ENCODE data around the gene BLCAP. TPM values are rescaled to one million over a fixed set of nuclear protein-coding genes. Genes with fewer than 3 reads are reported as not detected.
A peak's percentile ranks its signal among the peaks of the same experiment; 100 is the strongest.

The BLCAP gene
- total RNA-seq, 1 donor from 2014 or later: 111 TPM

DNA sequence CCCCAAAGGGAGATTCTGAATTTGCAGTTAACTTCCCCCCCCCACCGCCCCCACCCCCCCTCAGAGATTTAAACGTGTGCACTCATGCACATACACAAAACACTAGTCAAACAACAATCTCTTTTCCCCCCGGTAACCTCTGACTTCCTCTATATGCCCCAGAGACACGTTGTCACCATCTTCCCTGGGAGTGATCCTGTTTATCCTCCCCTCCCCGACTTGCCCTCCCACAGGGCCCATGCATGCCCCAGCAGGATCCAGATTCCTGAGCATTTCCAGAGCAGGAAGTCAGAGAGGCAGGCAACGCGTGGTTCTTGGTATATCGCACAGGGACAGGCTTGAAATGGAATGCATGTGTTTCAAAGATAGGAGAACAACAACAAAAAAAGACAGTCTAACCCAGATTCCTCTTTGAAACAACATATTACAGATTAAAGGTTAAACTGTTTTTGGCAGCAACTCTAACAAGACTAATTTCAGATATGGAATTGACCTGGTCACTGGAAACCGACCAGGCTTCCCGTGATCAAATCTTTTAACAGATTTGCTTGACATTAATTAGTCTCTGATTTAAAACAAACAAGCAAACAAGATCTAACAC, 1.3 kb downstream of the BLCAP start:
- peaks cover 27% of the 10 kb centered on the region for H3K4me1 ChIP-seq (ENCODE audit: insufficient read depth, low read length)
- no peak overlapping the region for H2AFZ ChIP-seq (ENCODE audit: low read depth, low read length)
- Mint-ChIP-seq H3K4me3 (ENCODE audit: unreplicated experiment) (peak overlapping the region; percentile 96), H3K27ac (ENCODE audit: unreplicated experiment) (peak overlapping the region; percentile 83), H3K36me3 (ENCODE audit: low read depth, unreplicated experiment) (peaks cover 8% of the 10 kb centered on the region), H3K9me3 (ENCODE audit: unreplicated experiment) (no peaks in the 10 kb centered on the region), H3K4me1 (ENCODE audit: low read depth, unreplicated experiment) (peaks cover 30% of the 10 kb centered on the region), H3K27me3 (ENCODE audit: low read depth, unreplicated experiment) (no peaks in the 10 kb centered on the region)
- peak overlapping the region; percentile 97 for H3K9ac ChIP-seq (ENCODE audit: low read length)
- peak overlapping the region; percentile 44 for H3K27ac ChIP-seq (ENCODE audit: low read depth, low read length)
- H3K36me3 ChIP-seq (ENCODE audit: insufficient read depth, low read length): no peaks in the 10 kb centered on the region
- FAIRE-seq (no peak), DNase-seq (ENCODE audit: low read depth) (peak; percentile 27)
- peaks cover 56% of the 10 kb centered on the region for H4K20me1 ChIP-seq (ENCODE audit: insufficient read depth, low read length)
- no peaks in the 10 kb centered on the region for H3K9me3 ChIP-seq (ENCODE audit: insufficient read depth, low read depth, low read length)
- peak overlapping the region; percentile 96 for H3K4me3 ChIP-seq (ENCODE audit: insufficient read depth, low read depth, low read length)
- peaks cover 64% of the 10 kb centered on the region for H3K79me2 ChIP-seq (ENCODE audit: insufficient read depth, low read length)
- H3K27me3 ChIP-seq (ENCODE audit: insufficient read depth, low read length): no peaks in the 10 kb centered on the region
- no peak for TF ChIP-seq EZH2 (IDR thresholded peaks at IDR 0.05; ENCODE audit: insufficient read depth, low read length)
- TF ChIP-seq, protein P1, sequence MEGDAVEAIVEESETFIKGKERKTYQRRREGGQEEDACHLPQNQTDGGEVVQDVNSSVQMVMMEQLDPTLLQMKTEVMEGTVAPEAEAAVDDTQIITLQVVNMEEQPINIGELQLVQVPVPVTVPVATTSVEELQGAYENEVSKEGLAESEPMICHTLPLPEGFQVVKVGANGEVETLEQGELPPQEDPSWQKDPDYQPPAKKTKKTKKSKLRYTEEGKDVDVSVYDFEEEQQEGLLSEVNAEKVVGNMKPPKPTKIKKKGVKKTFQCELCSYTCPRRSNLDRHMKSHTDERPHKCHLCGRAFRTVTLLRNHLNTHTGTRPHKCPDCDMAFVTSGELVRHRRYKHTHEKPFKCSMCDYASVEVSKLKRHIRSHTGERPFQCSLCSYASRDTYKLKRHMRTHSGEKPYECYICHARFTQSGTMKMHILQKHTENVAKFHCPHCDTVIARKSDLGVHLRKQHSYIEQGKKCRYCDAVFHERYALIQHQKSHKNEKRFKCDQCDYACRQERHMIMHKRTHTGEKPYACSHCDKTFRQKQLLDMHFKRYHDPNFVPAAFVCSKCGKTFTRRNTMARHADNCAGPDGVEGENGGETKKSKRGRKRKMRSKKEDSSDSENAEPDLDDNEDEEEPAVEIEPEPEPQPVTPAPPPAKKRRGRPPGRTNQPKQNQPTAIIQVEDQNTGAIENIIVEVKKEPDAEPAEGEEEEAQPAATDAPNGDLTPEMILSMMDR (IDR thresholded peaks at IDR 0.05; ENCODE audit: insufficient read depth, low read depth, low read length): no peak
- peak overlapping the region; percentile 88 for H3K4me2 ChIP-seq (ENCODE audit: low read length)

DNA sequence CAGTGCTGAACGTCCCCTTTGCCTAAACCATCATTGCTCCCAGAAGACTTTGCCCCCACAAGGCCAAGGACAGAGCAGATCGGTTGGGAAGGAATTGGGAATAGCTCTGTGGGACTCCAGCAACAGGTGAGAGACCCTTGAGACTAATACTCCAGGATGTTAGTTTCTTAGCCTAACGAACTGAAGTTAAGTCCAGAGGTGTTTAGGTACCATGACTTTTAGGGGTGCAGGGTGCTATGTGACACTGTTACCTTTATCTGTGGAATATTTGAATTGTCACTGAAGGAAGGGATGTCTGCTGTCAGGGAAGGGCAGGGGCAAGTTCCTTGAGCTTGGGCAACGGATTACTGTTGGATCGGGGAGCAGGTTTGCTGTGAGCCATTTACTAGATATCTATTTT, 1.9 kb downstream of the BLCAP start:
- Histone ChIP-seq H3K27me3 (ENCODE audit: insufficient read depth, low read length) (no peaks in the 10 kb centered on the region), H4K20me1 (ENCODE audit: insufficient read depth, low read length) (peaks cover 61% of the 10 kb centered on the region), H3K36me3 (ENCODE audit: insufficient read depth, low read length) (no peaks in the 10 kb centered on the region), H3K9me3 (ENCODE audit: insufficient read depth, low read depth, low read length) (no peaks in the 10 kb centered on the region), H3K9ac (ENCODE audit: low read length) (peak overlapping the region; percentile 97), H3K79me2 (ENCODE audit: insufficient read depth, low read length) (peaks cover 69% of the 10 kb centered on the region), H3K27ac (ENCODE audit: low read depth, low read length) (no peak overlapping the region), H3K4me3 (ENCODE audit: insufficient read depth, low read depth, low read length) (peak overlapping the region; percentile 30), H2AFZ (ENCODE audit: low read depth, low read length) (no peak overlapping the region), H3K4me1 (ENCODE audit: insufficient read depth, low read length) (peaks cover 30% of the 10 kb centered on the region), H3K4me2 (ENCODE audit: low read length) (peak overlapping the region; percentile 88)
- Mint-ChIP-seq H3K27ac (ENCODE audit: unreplicated experiment) (peak overlapping the region; percentile 83), H3K9me3 (ENCODE audit: unreplicated experiment) (no peaks in the 10 kb centered on the region), H3K4me1 (ENCODE audit: low read depth, unreplicated experiment) (peaks cover 30% of the 10 kb centered on the region), H3K27me3 (ENCODE audit: low read depth, unreplicated experiment) (no peaks in the 10 kb centered on the region), H3K36me3 (ENCODE audit: low read depth, unreplicated experiment) (peaks cover 10% of the 10 kb centered on the region), H3K4me3 (ENCODE audit: unreplicated experiment) (peak overlapping the region; percentile 96)
- DNase-seq (ENCODE audit: low read depth) (no peak), FAIRE-seq (no peak)
- no peak for TF ChIP-seq EZH2 (IDR thresholded peaks at IDR 0.05; ENCODE audit: insufficient read depth, low read length)
- TF ChIP-seq, protein P1 (IDR thresholded peaks at IDR 0.05; ENCODE audit: insufficient read depth, low read depth, low read length): no peak

Data from astrocyte (in vitro differentiated cells and primary cell).